H9 (cell line): Measurements from ENCODE around the gene STARD3. TPM values are rescaled to one million over a fixed set of nuclear protein-coding genes. Genes with fewer than 3 reads are reported as not detected.

ENCODE experiments used
- DNase-seq: peaks from one replicate; pipeline ENCODE4 v3.0.0-alpha.2; 2017
- H2AFZ ChIP-seq: one replicate; pipeline ENCODE4 v1.6.1; 2013; ENCODE audit warnings: mild to moderate bottlenecking, low read length, control low read depth, moderate library complexity
- H2AK5ac ChIP-seq: 2 replicates; pipeline ENCODE4 v1.6.1; 2013; ENCODE audit warnings: low read length, control low read depth, mixed read lengths; ENCODE audit not compliant: insufficient read length
- H2BK120ac ChIP-seq: one replicate; pipeline ENCODE4 v1.6.1; 2013; ENCODE audit warnings: low read depth, mild to moderate bottlenecking, low read length, control low read depth, inconsistent platforms; ENCODE audit not compliant: poor library complexity, severe bottlenecking
- H2BK12ac ChIP-seq: 2 replicates; pipeline ENCODE4 v1.6.1; 2013; ENCODE audit warnings: low read length, control low read depth, mixed read lengths, low read depth; ENCODE audit not compliant: insufficient read length
- H2BK15ac ChIP-seq: 2 replicates; pipeline ENCODE4 v1.6.1; 2013; ENCODE audit warnings: low read depth, low read length, control low read depth
- H2BK20ac ChIP-seq: one replicate; pipeline ENCODE4 v1.6.1; 2013; ENCODE audit warnings: low read depth, mild to moderate bottlenecking, low read length, control low read depth, inconsistent platforms; ENCODE audit not compliant: poor library complexity, severe bottlenecking
- H2BK5ac ChIP-seq: 2 replicates; pipeline ENCODE4 v1.6.1; 2013; ENCODE audit warnings: low read length, control low read depth, mixed read lengths; ENCODE audit not compliant: insufficient read length
- H3K14ac ChIP-seq: 2 replicates; pipeline ENCODE4 v1.6.1; 2013; ENCODE audit warnings: low read length, control low read depth; ENCODE audit not compliant: insufficient read depth
- H3K18ac ChIP-seq: 2 replicates; pipeline ENCODE4 v1.6.1; 2013; ENCODE audit warnings: low read depth, mild to moderate bottlenecking, mixed read lengths, low read length, control low read depth; ENCODE audit not compliant: insufficient read length
- H3K23ac ChIP-seq: 2 replicates; pipeline ENCODE4 v1.6.1; 2013; ENCODE audit warnings: low read length, control low read depth, mixed read lengths, low read depth; ENCODE audit not compliant: insufficient read length
- H3K23me2 ChIP-seq: 2 replicates; pipeline ENCODE4 v1.6.1; 2013; ENCODE audit warnings: low read depth, mild to moderate bottlenecking, mixed read lengths, low read length, control low read depth; ENCODE audit not compliant: insufficient read length, poor library complexity, severe bottlenecking
- H3K27ac ChIP-seq: 2 replicates; pipeline ENCODE4 v1.5.1; 2013; ENCODE audit warnings: low read length, control low read depth, mixed read lengths, low read depth; ENCODE audit not compliant: insufficient read length
- H3K27me3 ChIP-seq: 2 replicates; pipeline ENCODE4 v1.6.1; 2013; ENCODE audit warnings: low read length, control low read depth, inconsistent platforms; ENCODE audit not compliant: insufficient read depth
- H3K4ac ChIP-seq: 2 replicates; pipeline ENCODE4 v1.6.1; 2013; ENCODE audit warnings: low read depth, mild to moderate bottlenecking, control low read depth, inconsistent platforms, low read length, moderate library complexity
- H3K4me1 ChIP-seq: 2 replicates; pipeline ENCODE4 v1.6.1; 2013; ENCODE audit warnings: low read length, control low read depth, inconsistent platforms; ENCODE audit not compliant: insufficient read depth
- H3K4me2 ChIP-seq: 2 replicates; pipeline ENCODE4 v1.6.1; 2013; ENCODE audit warnings: low read length, control low read depth, mixed read lengths; ENCODE audit not compliant: insufficient read length, insufficient read depth
- H3K56ac ChIP-seq: 2 replicates; pipeline ENCODE4 v1.6.1; 2013; ENCODE audit warnings: low read depth, mild to moderate bottlenecking, mixed read lengths, low read length, control low read depth; ENCODE audit not compliant: insufficient read length
- H3K79me1 ChIP-seq: 2 replicates; pipeline ENCODE4 v1.6.1; 2013; ENCODE audit warnings: low read depth, mild to moderate bottlenecking, moderate library complexity, low read length, control low read depth, inconsistent platforms; ENCODE audit not compliant: insufficient read depth, poor library complexity, severe bottlenecking
- H3K79me2 ChIP-seq: 2 replicates; pipeline ENCODE4 v1.6.1; 2013; ENCODE audit warnings: low read length, control low read depth, inconsistent platforms; ENCODE audit not compliant: insufficient read depth
- H3K9ac ChIP-seq: 2 replicates; pipeline ENCODE4 v1.6.1; 2013; ENCODE audit warnings: low read length, control low read depth, mixed read lengths; ENCODE audit not compliant: insufficient read length; ENCODE audit errors: extremely low read depth
- H3K9me3 ChIP-seq: one replicate; pipeline ENCODE4 v1.6.1; 2013; ENCODE audit warnings: low read depth, low read length, inconsistent platforms; ENCODE audit not compliant: control insufficient read depth
- H3T11ph ChIP-seq: one replicate; pipeline ENCODE4 v1.6.1; 2013; ENCODE audit warnings: mild to moderate bottlenecking, low read length, control low read depth, inconsistent platforms
- H4K20me1 ChIP-seq: one replicate; pipeline ENCODE4 v1.6.1; 2013; ENCODE audit not compliant: control insufficient read depth, insufficient read length, insufficient read depth
- H4K5ac ChIP-seq: 2 replicates; pipeline ENCODE4 v1.6.1; 2013; ENCODE audit warnings: low read depth, mild to moderate bottlenecking, mixed read lengths, low read length, control low read depth; ENCODE audit not compliant: insufficient read length
- H4K8ac ChIP-seq: replicated peaks from 2 replicates; pipeline ENCODE4 v1.6.1; 2013; ENCODE audit warnings: low read length, control low read depth, mixed read lengths, low read depth; ENCODE audit not compliant: insufficient read length
- H4K91ac ChIP-seq: 2 replicates; pipeline ENCODE4 v1.6.1; 2013; ENCODE audit warnings: low read depth, mild to moderate bottlenecking, moderate library complexity, mixed read lengths, low read length, control low read depth; ENCODE audit not compliant: insufficient read length
- H3K27ac Mint-ChIP-seq, 3 experiments: 2 replicates in 2 of 3; 3 replicates in 1 of 3; pipeline ENCODE4 v1.8.0; 2020 to 2021; ENCODE audit warnings: mixed read lengths in 3 of 3, mild to moderate bottlenecking in 1 of 3, moderate library complexity in 1 of 3
- H3K27me3 Mint-ChIP-seq: 2 replicates; pipeline ENCODE4 v1.8.0; 2021; ENCODE audit warnings: low read depth, mild to moderate bottlenecking, moderate library complexity, mixed read lengths
- H3K36me3 Mint-ChIP-seq, 3 experiments: 2 replicates in 2 of 3; 3 replicates in 1 of 3; pipeline ENCODE4 v1.8.0; 2020 to 2021; ENCODE audit warnings: low read depth in 3 of 3, mixed read lengths in 3 of 3; ENCODE audit not compliant: insufficient read depth in 1 of 3
- H3K4me1 Mint-ChIP-seq, 2 experiments: 2 replicates each; pipeline ENCODE4 v1.8.0; 2020; ENCODE audit warnings: mixed read lengths in 2 of 2
- H3K4me3 Mint-ChIP-seq, 2 experiments: 2 replicates in 1 of 2; 3 replicates in 1 of 2; pipeline ENCODE4 v1.8.0; 2020 to 2021; ENCODE audit warnings: mild to moderate bottlenecking in 2 of 2, mixed read lengths in 2 of 2, moderate library complexity in 1 of 2
- H3K9me3 Mint-ChIP-seq, 2 experiments: 2 replicates in 1 of 2; 3 replicates in 1 of 2; pipeline ENCODE4 v1.8.0; 2020; ENCODE audit warnings: mild to moderate bottlenecking in 2 of 2, mixed read lengths in 2 of 2, moderate library complexity in 1 of 2
- CTCF ChIP-seq: fragments of 200-600 bp; sonication (generic); conservative IDR thresholded peaks from 3 replicates; pipeline ENCODE4 v1.8.0; 2021; ENCODE audit warnings: antibody characterized with exemption, mild to moderate bottlenecking
- WGBS: extraction: QIAGEN DNeasy Blood & Tissue Kit; methylation state at CpG from one replicate; pipeline ENCODE4 v1.1.7; 2013; ENCODE audit warnings: missing lambda C conversion rate, low lambda C conversion rate, mixed read lengths; ENCODE audit not compliant: insufficient read length; ENCODE audit errors: extremely low coverage; 5-methylcytosine and 5-hydroxymethylcytosine counted together
- total RNA-seq: library from RNA; stranded (reverse); gene quantifications from 2 replicates; pipeline ENCODE4 v1.2.1, GENCODE V29; 2021

The STARD3 gene
- total RNA-seq, 1 experiment from 2014 or later: 51.3 TPM

DNA sequence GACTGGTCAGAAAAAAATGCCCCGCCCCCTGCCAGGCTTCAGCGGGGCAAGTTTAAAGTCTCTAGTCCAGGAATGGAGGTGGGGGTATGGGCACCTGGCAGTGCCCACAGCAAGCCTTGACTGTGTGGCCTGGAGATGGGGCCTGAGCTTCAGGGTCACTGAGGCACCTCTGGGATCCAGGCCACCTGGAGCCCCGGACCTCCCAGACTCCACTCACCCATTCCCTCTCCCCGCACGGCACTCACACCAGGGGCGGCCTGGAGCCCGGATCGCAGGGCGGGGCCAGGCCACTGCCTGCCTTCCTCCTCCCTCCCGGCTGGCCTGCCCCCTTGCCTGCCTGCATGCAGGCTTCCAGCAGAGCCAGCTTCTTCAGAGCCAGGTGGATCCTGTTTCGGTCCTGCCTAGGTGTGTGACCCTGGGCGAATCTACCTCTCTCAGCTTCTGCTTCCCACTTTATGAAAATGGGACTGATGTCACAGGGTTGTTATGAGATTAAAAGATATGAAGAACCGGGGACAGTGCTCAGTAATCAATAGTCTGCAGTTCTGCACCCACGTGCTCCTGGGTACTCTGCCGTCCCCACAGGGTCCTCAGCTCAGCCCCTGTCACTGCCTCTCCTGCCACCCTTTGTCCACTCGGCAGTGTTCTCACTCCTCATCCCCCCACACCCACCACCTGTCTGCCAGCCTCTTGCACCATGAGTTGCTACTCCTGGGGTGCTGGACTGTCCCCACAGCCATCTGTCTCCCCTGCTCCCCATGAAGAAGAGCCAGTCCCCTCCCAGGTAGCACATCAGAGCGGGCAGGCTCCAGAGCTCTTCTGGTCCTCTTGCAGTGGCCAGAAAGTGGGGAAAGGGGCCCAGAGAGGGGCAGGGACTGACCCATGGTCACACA, 27.0 kb downstream of the STARD3 start:
- peaks cover 44% of the 10 kb centered on the region for H3K27me3 Mint-ChIP-seq
- Histone ChIP-seq H3K79me2 (no peaks in the 10 kb centered on the region), H3K27ac (no peak overlapping the region), H3K23ac (no peak overlapping the region), H3K4me2 (peak overlapping the region; percentile 10), H3K18ac (no peak overlapping the region), H2BK20ac (no peak overlapping the region), H4K5ac (no peak overlapping the region), H3T11ph (no peak overlapping the region), H3K14ac (no peak overlapping the region), H2BK15ac (no peak overlapping the region), H4K8ac (no peak overlapping the region), H2BK5ac (no peak overlapping the region), H3K4me1 (peaks cover 6% of the 10 kb centered on the region; the same call in 1 of the 2 replicates), H3K9me3 (no peaks in the 10 kb centered on the region), H3K4ac (no peak overlapping the region), H4K20me1 (no peaks in the 10 kb centered on the region), H4K91ac (no peak overlapping the region), H2AFZ (no peak overlapping the region), H2AK5ac (no peak overlapping the region), H3K27me3 (peaks cover 3% of the 10 kb centered on the region; the same call in 1 of the 2 replicates), H3K79me1 (no peaks in the 10 kb centered on the region), H3K23me2 (peaks cover 6% of the 10 kb centered on the region), H2BK12ac (no peak overlapping the region), H2BK120ac (no peak overlapping the region), H3K56ac (no peak overlapping the region), H3K9ac (no peak overlapping the region)
- no peak for TF ChIP-seq CTCF
- H3K4me3 Mint-ChIP-seq: peak overlapping the region; percentile 19 to 69; a peak in 3 of 5 replicates
- peaks cover 4 to 20% (median 11%) of the 10 kb centered on the region in 3 experiments; a peak in 6 of 7 replicates for H3K36me3 Mint-ChIP-seq
- H3K9me3 Mint-ChIP-seq: no peaks in the 10 kb centered on the region; a peak in 1 of 5 replicates
- WGBS: no CpG with 5 or more reads among the region's 17 CpGs
- peaks cover 33 to 49% of the 10 kb centered on the region in 2 experiments for H3K4me1 Mint-ChIP-seq
- DNase-seq: peak; percentile 92
- peak overlapping the region in 1 of 3 experiments; percentile 69; a peak in 1 of 7 replicates for H3K27ac Mint-ChIP-seq
